K562 (cell line): ENCODE results near the gene ASCL2. TPM values are rescaled to one million over a fixed set of nuclear protein-coding genes. Genes with fewer than 3 reads are reported as not detected.

Experiments used
- ARHGAP35 ChIP-seq: fragments of 450-650 bp; IDR thresholded peaks from 2 replicates; pipeline ENCODE4 v1.6.1; 2018; ENCODE audit not compliant: partially characterized antibody
- BMI1 ChIP-seq: fragments of 150-350 bp; IDR thresholded peaks from 2 replicates; pipeline ENCODE4 v1.6.1; 2014; ENCODE audit warnings: low read length
- BRD4 ChIP-seq: fragments of 200-600 bp; sonication (generic); IDR thresholded peaks from 2 replicates; pipeline ENCODE4 v1.6.1; 2017; ENCODE audit warnings: inconsistent platforms
- CHD2 ChIP-seq: IDR thresholded peaks from 2 replicates; pipeline ENCODE4 v1.6.1; 2011; ENCODE audit warnings: low read depth, low read length
- DDX20 ChIP-seq: fragments of 450-650 bp; IDR thresholded peaks from 2 replicates; pipeline ENCODE4 v1.6.1; 2016; ENCODE audit warnings: missing genetic modification characterization, low read depth, mild to moderate bottlenecking, missing compliant biosample characterization, moderate library complexity
- EGR1 ChIP-seq: fragments of 450-650 bp; conservative IDR thresholded peaks from 2 replicates; pipeline ENCODE4 v1.6.1; 2017; ENCODE audit warnings: mild to moderate bottlenecking
- GATAD2B ChIP-seq: fragments of 450-650 bp; IDR thresholded peaks from 2 replicates; pipeline ENCODE4 v1.6.1; 2017; ENCODE audit warnings: mild to moderate bottlenecking, borderline replicate concordance
- HDAC1 ChIP-seq, 2 experiments: fragments of 450-650 bp; IDR thresholded peaks; 2 replicates each; pipeline ENCODE4 v1.6.1; 2016 to 2017; ENCODE audit warnings: inconsistent platforms in 1 of 2, mild to moderate bottlenecking in 1 of 2, moderate library complexity in 1 of 2
- KDM5B ChIP-seq: fragments of 200-600 bp; sonication (generic); IDR thresholded peaks from 2 replicates; pipeline ENCODE4 v1.6.1; 2012; ENCODE audit warnings: low read depth, mild to moderate bottlenecking, moderate library complexity, low read length, control low read depth, inconsistent platforms; ENCODE audit not compliant: insufficient replicate concordance
- MBD2 ChIP-seq: sonication (generic); IDR thresholded peaks from 2 replicates; pipeline ENCODE4 v1.6.1; 2016; ENCODE audit warnings: low read depth, borderline replicate concordance
- MED1 ChIP-seq: sonication (generic); formaldehyde crosslinking; IDR thresholded peaks from 2 replicates; pipeline ENCODE4 v1.8.1; 2023; ENCODE audit warnings: missing genetic modification reagents, borderline replicate concordance
- MEF2A ChIP-seq: IDR thresholded peaks from 2 replicates; pipeline ENCODE4 v1.6.1; 2011; ENCODE audit warnings: low read depth, mild to moderate bottlenecking, low read length, moderate library complexity; ENCODE audit not compliant: control insufficient read depth
- POLR2H ChIP-seq: IDR thresholded peaks from 2 replicates; pipeline ENCODE4 v1.6.1; 2016; ENCODE audit warnings: missing genetic modification characterization, low read depth, mild to moderate bottlenecking, control low read depth, missing compliant biosample characterization, moderate library complexity
- PRPF4 ChIP-seq: fragments of 200-400 bp; formaldehyde crosslinking; IDR thresholded peaks from one replicate; pipeline ENCODE4 v1.6.1; 2017; ENCODE audit warnings: low read length, low read depth, mild to moderate bottlenecking; ENCODE audit not compliant: insufficient read depth, poor library complexity, severe bottlenecking
- SMC3 ChIP-seq: conservative IDR thresholded peaks from 2 replicates; pipeline ENCODE4 v1.6.1; 2011; ENCODE audit warnings: low read depth, low read length, improper control_type of control experiment; ENCODE audit not compliant: insufficient read depth
- SREBF1 ChIP-seq: fragments of 150-350 bp; IDR thresholded peaks from 2 replicates; pipeline ENCODE4 v1.6.1; 2014; ENCODE audit warnings: antibody characterized with exemption, low read depth, low read length, borderline replicate concordance
- ZNF165 ChIP-seq: fragments of 250-450 bp; sonication (Bioruptor Pico); IDR thresholded peaks from 2 replicates; pipeline ENCODE4 v1.4.0; 2020; ENCODE audit warnings: borderline replicate concordance
- ZNF175 ChIP-seq: fragments of 200-800 bp; sonication (Bioruptor generic); IDR thresholded peaks from 2 replicates; pipeline ENCODE4 v1.6.1; 2016; ENCODE audit warnings: low read depth, mild to moderate bottlenecking, missing genetic modification characterization, missing compliant biosample characterization
- polyA plus RNA-seq, 8 experiments: library from polyadenylated mRNA; depleted of rRNA in 4 of 8; stranded (reverse) in 5 of 8; unstranded in 3 of 8; fragments of >200 nt; fragmentation: Nextera tagmentation in 2 of 8; fragmentation: Illumina TruSeq in 1 of 8; extraction: Ambion mirVana in 2 of 8; extraction: Trizol in 1 of 8; gene quantifications; 2 replicates each; pipeline versions ENCODE4 v1.2.1 to v1.2.3, GENCODE V29; 2011 to 2014; ENCODE audit warnings: inconsistent platforms in 1 of 8, missing spikeins in 1 of 8
- total RNA-seq, 7 experiments: library from RNA; depleted of rRNA in 6 of 7; stranded (reverse); fragments of >200 nt in 6 of 7; fragmentation: Illumina TruSeq in 2 of 7; extraction: Trizol in 2 of 7; gene quantifications; 2 replicates each; pipeline versions ENCODE4 v1.2.1 to v1.2.3, GENCODE V29; 2011 to 2021; ENCODE audit warnings: low replicate concordance in 1 of 7
- TF ChIP-seq, protein P1 (sequence below), 2 experiments: fragments of 450-650 bp in 1 of 2; IDR thresholded peaks; 2 replicates each; pipeline ENCODE4 v1.6.1; 2011 to 2017; ENCODE audit warnings: low read depth in 2 of 2, antibody characterized with exemption in 1 of 2, borderline replicate concordance in 1 of 2, low read length in 1 of 2, mild to moderate bottlenecking in 1 of 2, mixed read lengths in 1 of 2; ENCODE audit not compliant: control insufficient read depth in 1 of 2
- TF ChIP-seq, protein P2 (sequence below): fragments of 450-650 bp; formaldehyde crosslinking; IDR thresholded peaks from 2 replicates; pipeline ENCODE4 v1.4.0; 2020; ENCODE audit warnings: mild to moderate bottlenecking, moderate library complexity
- TF ChIP-seq, protein P3 (sequence below): fragments of 250-450 bp; sonication (Bioruptor Pico); IDR thresholded peaks from 2 replicates; pipeline ENCODE4 v1.5.0; 2022; ENCODE audit warnings: mild to moderate bottlenecking

The ASCL2 gene
- total and polyA plus RNA-seq, 9 of the 15 experiments (the other 6 are each of a cell fraction or from before 2014, with no cell fraction given), result 0.11 to 1.4 (median 0.36) TPM; not detected in 2

DNA sequence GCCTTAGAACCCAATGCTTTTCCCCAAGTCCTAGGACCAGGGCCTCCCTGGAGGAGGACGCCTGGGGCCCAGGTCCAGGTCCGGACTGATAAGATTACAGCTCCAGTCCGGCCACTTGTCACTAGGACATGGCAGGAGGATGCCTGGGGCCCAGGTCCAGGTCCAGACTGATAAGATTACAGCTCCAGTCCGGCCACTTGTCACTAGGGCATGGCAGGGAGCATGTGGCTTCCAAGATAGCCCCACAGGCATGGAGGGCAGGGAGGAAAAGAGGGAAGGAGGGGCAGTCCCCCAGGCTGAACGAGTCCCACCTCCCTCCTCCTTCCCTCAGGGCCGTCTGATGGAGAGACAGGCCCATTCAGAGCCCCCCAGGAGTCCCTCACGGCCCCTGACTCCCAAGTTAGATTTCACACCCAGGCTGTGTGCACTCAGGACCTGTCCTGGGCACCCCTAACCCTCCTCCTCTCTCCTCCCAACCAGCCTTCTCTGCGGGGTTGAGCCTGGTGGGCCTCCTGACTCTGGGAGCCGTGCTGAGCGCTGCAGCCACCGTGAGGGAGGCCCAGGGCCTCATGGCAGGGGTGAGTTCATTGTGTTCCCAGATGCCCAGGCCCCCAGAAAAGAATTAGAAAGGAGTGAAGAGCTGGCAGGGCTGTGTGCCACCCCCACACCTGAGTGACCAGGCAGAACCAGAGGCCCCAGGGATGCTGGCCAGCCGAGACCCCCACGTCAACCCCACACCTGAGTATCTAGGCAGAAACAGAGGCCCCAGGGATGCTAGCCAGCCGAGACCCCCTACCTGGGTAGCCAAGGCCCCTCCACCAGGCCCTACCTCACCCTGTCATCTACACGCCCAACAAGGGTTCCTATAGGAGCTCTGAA lies 33.5 kb upstream of the ASCL2 start (continued):
- TF ChIP-seq SMC3 (no peak), ZNF175 (CRISPR knock-in tag) (no peak), POLR2H (tag) (no peak), DDX20 (tag) (no peak), BMI1 (no peak), ARHGAP35 (no peak), EGR1 (0 out of 2 replicates have a peak, but pooled peaks have one; percentile 20), HDAC1 (IDR thresholded peaks at IDR 0.05) (peak; percentile 44 to 92; a peak in 2 of 4 replicates), BRD4 (no peak), CHD2 (no peak), MBD2 (peak; percentile 83), MED1 (CRISPR knock-in tag) (no peak), KDM5B (peak; percentile 67), GATAD2B (peak; percentile 87; the same call in 1 of the 2 replicates), MEF2A (peak; percentile 35; the same call in 1 of the 2 replicates), ZNF165 (no peak), PRPF4 (no peak), SREBF1 (no peak)
- TF ChIP-seq, protein P1, sequence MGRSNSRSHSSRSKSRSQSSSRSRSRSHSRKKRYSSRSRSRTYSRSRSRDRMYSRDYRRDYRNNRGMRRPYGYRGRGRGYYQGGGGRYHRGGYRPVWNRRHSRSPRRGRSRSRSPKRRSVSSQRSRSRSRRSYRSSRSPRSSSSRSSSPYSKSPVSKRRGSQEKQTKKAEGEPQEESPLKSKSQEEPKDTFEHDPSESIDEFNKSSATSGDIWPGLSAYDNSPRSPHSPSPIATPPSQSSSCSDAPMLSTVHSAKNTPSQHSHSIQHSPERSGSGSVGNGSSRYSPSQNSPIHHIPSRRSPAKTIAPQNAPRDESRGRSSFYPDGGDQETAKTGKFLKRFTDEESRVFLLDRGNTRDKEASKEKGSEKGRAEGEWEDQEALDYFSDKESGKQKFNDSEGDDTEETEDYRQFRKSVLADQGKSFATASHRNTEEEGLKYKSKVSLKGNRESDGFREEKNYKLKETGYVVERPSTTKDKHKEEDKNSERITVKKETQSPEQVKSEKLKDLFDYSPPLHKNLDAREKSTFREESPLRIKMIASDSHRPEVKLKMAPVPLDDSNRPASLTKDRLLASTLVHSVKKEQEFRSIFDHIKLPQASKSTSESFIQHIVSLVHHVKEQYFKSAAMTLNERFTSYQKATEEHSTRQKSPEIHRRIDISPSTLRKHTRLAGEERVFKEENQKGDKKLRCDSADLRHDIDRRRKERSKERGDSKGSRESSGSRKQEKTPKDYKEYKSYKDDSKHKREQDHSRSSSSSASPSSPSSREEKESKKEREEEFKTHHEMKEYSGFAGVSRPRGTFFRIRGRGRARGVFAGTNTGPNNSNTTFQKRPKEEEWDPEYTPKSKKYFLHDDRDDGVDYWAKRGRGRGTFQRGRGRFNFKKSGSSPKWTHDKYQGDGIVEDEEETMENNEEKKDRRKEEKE (IDR thresholded peaks at IDR 0.05; ENCODE audit: borderline replicate concordance in 1 of 2, control insufficient read depth in 1 of 2, low read depth in 2 of 2, low read length in 1 of 2), result no peak
- TF ChIP-seq, protein P2, sequence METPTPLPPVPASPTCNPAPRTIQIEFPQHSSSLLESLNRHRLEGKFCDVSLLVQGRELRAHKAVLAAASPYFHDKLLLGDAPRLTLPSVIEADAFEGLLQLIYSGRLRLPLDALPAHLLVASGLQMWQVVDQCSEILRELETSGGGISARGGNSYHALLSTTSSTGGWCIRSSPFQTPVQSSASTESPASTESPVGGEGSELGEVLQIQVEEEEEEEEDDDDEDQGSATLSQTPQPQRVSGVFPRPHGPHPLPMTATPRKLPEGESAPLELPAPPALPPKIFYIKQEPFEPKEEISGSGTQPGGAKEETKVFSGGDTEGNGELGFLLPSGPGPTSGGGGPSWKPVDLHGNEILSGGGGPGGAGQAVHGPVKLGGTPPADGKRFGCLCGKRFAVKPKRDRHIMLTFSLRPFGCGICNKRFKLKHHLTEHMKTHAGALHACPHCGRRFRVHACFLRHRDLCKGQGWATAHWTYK (CRISPR knock-in tag), result no peak; the same call in 1 of the 2 replicates
- TF ChIP-seq, protein P3, sequence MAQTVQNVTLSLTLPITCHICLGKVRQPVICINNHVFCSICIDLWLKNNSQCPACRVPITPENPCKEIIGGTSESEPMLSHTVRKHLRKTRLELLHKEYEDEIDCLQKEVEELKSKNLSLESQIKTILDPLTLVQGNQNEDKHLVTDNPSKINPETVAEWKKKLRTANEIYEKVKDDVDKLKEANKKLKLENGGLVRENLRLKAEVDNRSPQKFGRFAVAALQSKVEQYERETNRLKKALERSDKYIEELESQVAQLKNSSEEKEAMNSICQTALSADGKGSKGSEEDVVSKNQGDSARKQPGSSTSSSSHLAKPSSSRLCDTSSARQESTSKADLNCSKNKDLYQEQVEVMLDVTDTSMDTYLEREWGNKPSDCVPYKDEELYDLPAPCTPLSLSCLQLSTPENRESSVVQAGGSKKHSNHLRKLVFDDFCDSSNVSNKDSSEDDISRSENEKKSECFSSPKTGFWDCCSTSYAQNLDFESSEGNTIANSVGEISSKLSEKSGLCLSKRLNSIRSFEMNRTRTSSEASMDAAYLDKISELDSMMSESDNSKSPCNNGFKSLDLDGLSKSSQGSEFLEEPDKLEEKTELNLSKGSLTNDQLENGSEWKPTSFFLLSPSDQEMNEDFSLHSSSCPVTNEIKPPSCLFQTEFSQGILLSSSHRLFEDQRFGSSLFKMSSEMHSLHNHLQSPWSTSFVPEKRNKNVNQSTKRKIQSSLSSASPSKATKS (CRISPR knock-in tag), result no peak
